ENCODE measurements around the gene SUPT3H. TPM values are rescaled to one million over a fixed set of nuclear protein-coding genes. Genes with fewer than 3 reads are reported as not detected.

The SUPT3H gene
- total and polyA plus RNA-seq, 2 of the 13 experiments (the other 11 are each of a cell fraction or from before 2014, with no cell fraction given), result 11.9 to 36.1 TPM

GRCh38 chr6:45129051-45129450, 248.7 kb downstream of the SUPT3H start:
- WGBS (ENCODE audit: low lambda C conversion rate), result 97% methylated on average over 1 of the region's 1 CpG
- intact Hi-C loops (cut with micrococcal nuclease; ENCODE audit: unreplicated experiment), result no loop called here
- CTCF ChIA-PET (ENCODE audit: low intra/inter-chr PET ratio, low total read pairs), result no interaction called here
- no peak for TF ChIP-seq ZFP36L2 (CRISPR knock-in tag; IDR thresholded peaks at IDR 0.05)
- TF ChIP-seq, protein P1, sequence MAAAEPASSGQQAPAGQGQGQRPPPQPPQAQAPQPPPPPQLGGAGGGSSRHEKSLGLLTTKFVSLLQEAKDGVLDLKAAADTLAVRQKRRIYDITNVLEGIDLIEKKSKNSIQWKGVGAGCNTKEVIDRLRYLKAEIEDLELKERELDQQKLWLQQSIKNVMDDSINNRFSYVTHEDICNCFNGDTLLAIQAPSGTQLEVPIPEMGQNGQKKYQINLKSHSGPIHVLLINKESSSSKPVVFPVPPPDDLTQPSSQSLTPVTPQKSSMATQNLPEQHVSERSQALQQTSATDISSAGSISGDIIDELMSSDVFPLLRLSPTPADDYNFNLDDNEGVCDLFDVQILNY (CRISPR knock-in tag; conservative IDR thresholded peaks at IDR 0.05), result no peak
- TF ChIP-seq, protein P2, sequence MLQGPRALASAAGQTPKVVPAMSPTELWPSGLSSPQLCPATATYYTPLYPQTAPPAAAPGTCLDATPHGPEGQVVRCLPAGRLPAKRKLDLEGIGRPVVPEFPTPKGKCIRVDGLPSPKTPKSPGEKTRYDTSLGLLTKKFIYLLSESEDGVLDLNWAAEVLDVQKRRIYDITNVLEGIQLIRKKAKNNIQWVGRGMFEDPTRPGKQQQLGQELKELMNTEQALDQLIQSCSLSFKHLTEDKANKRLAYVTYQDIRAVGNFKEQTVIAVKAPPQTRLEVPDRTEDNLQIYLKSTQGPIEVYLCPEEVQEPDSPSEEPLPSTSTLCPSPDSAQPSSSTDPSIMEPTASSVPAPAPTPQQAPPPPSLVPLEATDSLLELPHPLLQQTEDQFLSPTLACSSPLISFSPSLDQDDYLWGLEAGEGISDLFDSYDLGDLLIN (CRISPR knock-in tag; IDR thresholded peaks at IDR 0.05; ENCODE audit: borderline replicate concordance), result no peak
- TF ChIP-seq ATF4 (CRISPR knock-in tag; IDR thresholded peaks at IDR 0.05), result no peak
- TF ChIP-seq ELF4 (CRISPR knock-in tag; IDR thresholded peaks at IDR 0.05; ENCODE audit: borderline replicate concordance), result no peak
- TF ChIP-seq ZNF678 (CRISPR knock-in tag; IDR thresholded peaks at IDR 0.05), result no peak
- TF ChIP-seq LCORL (IDR thresholded peaks at IDR 0.05), result no peak
- no peak for TF ChIP-seq LCORL (CRISPR knock-in tag; IDR thresholded peaks at IDR 0.05)
- TF ChIP-seq ZNF432 (CRISPR knock-in tag; IDR thresholded peaks at IDR 0.05; ENCODE audit: borderline replicate concordance), result no peak
- TF ChIP-seq ZNF317 (CRISPR knock-in tag; IDR thresholded peaks at IDR 0.05), result no peak
- TF ChIP-seq MLLT10 (CRISPR knock-in tag; IDR thresholded peaks at IDR 0.05), result no peak
- TF ChIP-seq ZBTB40 (IDR thresholded peaks at IDR 0.05), result no peak
- TF ChIP-seq ZBTB40 (CRISPR knock-in tag; IDR thresholded peaks at IDR 0.05), result no peak

More at GRCh38 chr6:45129051-45129450, 248.7 kb downstream of the SUPT3H start:
- Histone ChIP-seq H3K4me2 (ENCODE audit: low read depth, low read length) (no peak overlapping the region), H3K9ac (ENCODE audit: insufficient read depth, low read depth, low read length) (no peak overlapping the region), H3K36me3 (replicated peaks in 1 of 2; ENCODE audit: control insufficient read depth in 1 of 2, insufficient read depth in 2 of 2, low read length in 2 of 2) (no peaks in the 10 kb centered on the region), H3K9me3 (ENCODE audit: low read length) (no peaks in the 10 kb centered on the region), H4K20me1 (ENCODE audit: insufficient read depth, low read length) (no peaks in the 10 kb centered on the region), H3K79me2 (ENCODE audit: insufficient read depth, low read length) (no peaks in the 10 kb centered on the region), H3K27ac (ENCODE audit: extremely low read length, insufficient read depth, low read length) (no peak overlapping the region), H3K4me1 (ENCODE audit: insufficient read depth, low read length) (peaks cover 15% of the 10 kb centered on the region), H2AFZ (ENCODE audit: low read length) (no peak overlapping the region), H3K27me3 (ENCODE audit: control insufficient read depth in 1 of 2, insufficient read depth in 2 of 2, low read length in 2 of 2) (no peaks in the 10 kb centered on the region), H3K4me3 (replicated peaks in 1 of 3; ENCODE audit: insufficient read depth in 1 of 3, low read depth in 2 of 3, low read length in 3 of 3) (no peak overlapping the region)
- no peak for ATAC-seq
- in situ Hi-C loops (cut with HindIII; ENCODE audit: extremely low pct_ligation_motif_present, low pct_unique_long_range_greater_than_20kb), result no loop called here
- POLR2A ChIA-PET, result no interaction called here
- DNase-seq (ENCODE audit: low spot score), result no peak
- no peak for FAIRE-seq
- no TSS peak for BruUV-seq (replicated peaks)

Data from HepG2 (cell line).